Endothelial cell of umbilical vein (primary cell): ENCODE measurements around the gene CELA3A.

Experiments used
- TF ChIP-seq, protein P1 (sequence below), 2 donors: IDR thresholded peaks; 1 replicate in 1 of 2; 2 replicates in 1 of 2; pipeline ENCODE4 v1.5.1; 2011; ENCODE audit warnings: low read length in 2 of 2, mild to moderate bottlenecking in 2 of 2, moderate library complexity in 2 of 2, control low read depth in 1 of 2, inconsistent platforms in 1 of 2, low read depth in 1 of 2; ENCODE audit not compliant: insufficient read depth in 1 of 2; ENCODE audit errors: extremely low read depth in 1 of 2
- TF ChIP-seq, protein P2 (sequence below): IDR thresholded peaks from 2 replicates; pipeline ENCODE4 v1.6.1; 2011; ENCODE audit not compliant: insufficient read depth, insufficient read length

DNA sequence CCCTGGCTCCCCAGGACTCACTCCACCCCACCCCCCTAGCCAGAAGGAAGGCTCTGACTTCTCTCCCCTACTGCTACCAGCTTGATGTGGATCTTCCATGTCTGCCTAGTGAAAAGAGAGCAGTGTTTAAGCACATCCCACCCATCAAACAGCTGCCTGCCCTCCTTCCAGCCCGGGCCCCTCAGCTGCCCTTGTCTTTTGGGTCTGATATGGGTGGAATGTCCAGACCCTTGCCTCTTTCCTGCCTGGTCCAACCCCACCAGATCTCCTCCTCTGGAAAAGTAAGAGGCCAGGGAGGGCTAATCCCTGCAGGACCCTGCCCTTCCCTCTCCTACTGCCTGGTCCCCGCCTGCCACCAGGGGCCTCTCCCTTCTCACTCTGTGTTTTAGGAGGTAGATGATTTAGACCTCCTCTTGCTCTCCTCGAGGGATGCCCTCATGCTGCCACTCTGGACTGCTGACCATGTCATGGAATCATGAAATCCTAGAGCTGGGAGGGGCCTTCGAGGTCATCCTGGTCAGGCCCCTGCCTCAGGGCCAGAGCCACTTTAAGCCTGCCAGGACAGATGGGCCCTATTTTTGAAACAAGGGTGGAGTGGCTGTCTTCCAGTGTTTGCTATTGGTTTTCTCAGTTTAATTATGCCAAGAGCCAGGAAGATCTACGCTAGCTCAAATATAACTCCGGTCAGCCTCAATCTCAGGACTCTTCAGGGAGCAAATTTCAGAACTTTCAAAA lies 48.5 kb upstream of the CELA3A start:
- TF ChIP-seq, protein P1, sequence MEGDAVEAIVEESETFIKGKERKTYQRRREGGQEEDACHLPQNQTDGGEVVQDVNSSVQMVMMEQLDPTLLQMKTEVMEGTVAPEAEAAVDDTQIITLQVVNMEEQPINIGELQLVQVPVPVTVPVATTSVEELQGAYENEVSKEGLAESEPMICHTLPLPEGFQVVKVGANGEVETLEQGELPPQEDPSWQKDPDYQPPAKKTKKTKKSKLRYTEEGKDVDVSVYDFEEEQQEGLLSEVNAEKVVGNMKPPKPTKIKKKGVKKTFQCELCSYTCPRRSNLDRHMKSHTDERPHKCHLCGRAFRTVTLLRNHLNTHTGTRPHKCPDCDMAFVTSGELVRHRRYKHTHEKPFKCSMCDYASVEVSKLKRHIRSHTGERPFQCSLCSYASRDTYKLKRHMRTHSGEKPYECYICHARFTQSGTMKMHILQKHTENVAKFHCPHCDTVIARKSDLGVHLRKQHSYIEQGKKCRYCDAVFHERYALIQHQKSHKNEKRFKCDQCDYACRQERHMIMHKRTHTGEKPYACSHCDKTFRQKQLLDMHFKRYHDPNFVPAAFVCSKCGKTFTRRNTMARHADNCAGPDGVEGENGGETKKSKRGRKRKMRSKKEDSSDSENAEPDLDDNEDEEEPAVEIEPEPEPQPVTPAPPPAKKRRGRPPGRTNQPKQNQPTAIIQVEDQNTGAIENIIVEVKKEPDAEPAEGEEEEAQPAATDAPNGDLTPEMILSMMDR (IDR thresholded peaks at IDR 0.05; ENCODE audit: extremely low read depth in 1 of 2, insufficient read depth in 1 of 2, low read depth in 1 of 2, low read length in 2 of 2), result no peak
- TF ChIP-seq, protein P2, sequence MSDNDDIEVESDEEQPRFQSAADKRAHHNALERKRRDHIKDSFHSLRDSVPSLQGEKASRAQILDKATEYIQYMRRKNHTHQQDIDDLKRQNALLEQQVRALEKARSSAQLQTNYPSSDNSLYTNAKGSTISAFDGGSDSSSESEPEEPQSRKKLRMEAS, result no peak
